Spleen (tissue), 7 donors: ENCODE results near the gene CUL1.

Experiments
- CTCF ChIP-seq, 11 experiments: fragments of 200-600 bp in 7 of 11; fragments of 450-650 bp in 4 of 11; sonication (generic) in 4 of 11; IDR thresholded peaks in 8 of 11; conservative IDR thresholded peaks in 3 of 11; 1 replicate in 7 of 11; 2 replicates in 4 of 11; pipeline versions ENCODE4 v1.4.0 to v1.8.0; 2016 to 2021; ENCODE audit warnings: antibody characterized with exemption in 11 of 11, inconsistent platforms in 4 of 11, mild to moderate bottlenecking in 1 of 11
- POLR2A ChIP-seq, 3 donors: fragments of 450-650 bp; IDR thresholded peaks; one replicate each; pipeline ENCODE4 v1.5.1; 2017; ENCODE audit warnings: antibody characterized with exemption in 3 of 3, mild to moderate bottlenecking in 1 of 3
- POLR2AphosphoS5 ChIP-seq, 3 donors: sonication (generic); formaldehyde crosslinking; IDR thresholded peaks; one replicate each; pipeline ENCODE4 v1.5.1; 2017; ENCODE audit warnings: antibody characterized with exemption in 3 of 3
- donor health status: DM: no; HTN: no; CAD: no; lungs with moderate emphysema.
- donor health status: DM: no; HTN: no; CAD: no.
- donor health status: DM: no; HTN: no; CAD: no.

GRCh38 chr7:148715027-148715426 lies 16.3 kb downstream of the CUL1 start:
- TF ChIP-seq POLR2A (IDR thresholded peaks at IDR 0.05) (no peak), CTCF (IDR thresholded peaks at IDR 0.05 in 8 of 11, conservative IDR thresholded peaks at IDR 0.05 in 3 of 11) (no peak), POLR2AphosphoS5 (IDR thresholded peaks at IDR 0.05) (no peak)
